Activated T-helper 17 cell treated with anti-CD3 and anti-CD28 coated beads, Interleukin-2, amount 50 U/mL, for 72 hours (primary cell): ENCODE data around the gene TTC33. TPM values are rescaled to one million over a fixed set of nuclear protein-coding genes. Genes with fewer than 3 reads are reported as not detected.
A peak's percentile ranks its signal among the peaks of the same experiment; 100 is the strongest.
"Not testable (repeated sequence)": the region's sequence is repeated elsewhere in the genome, so short reads cannot be mapped to it uniquely, and the experiment has no call there.

ENCODE experiments used
- ATAC-seq: fragments of 150-1000 bp; cut with Tn5 transposase; replicated peaks from 2 replicates; pipeline ENCODE4 v1.10.0; 2021; ENCODE audit warnings: mild to moderate bottlenecking, moderate library complexity
- H3K27ac Mint-ChIP-seq: one replicate; pipeline ENCODE4 v1.8.0; 2022; ENCODE audit warnings: mixed read lengths
- H3K27me3 Mint-ChIP-seq: one replicate; pipeline ENCODE4 v1.8.0; 2022; ENCODE audit warnings: mixed read lengths
- H3K36me3 Mint-ChIP-seq: one replicate; pipeline ENCODE4 v1.8.0; 2022; ENCODE audit warnings: low read depth, mild to moderate bottlenecking, mixed read lengths
- H3K4me1 Mint-ChIP-seq: one replicate; pipeline ENCODE4 v1.8.0; 2022; ENCODE audit warnings: mixed read lengths
- H3K4me3 Mint-ChIP-seq: one replicate; pipeline ENCODE4 v1.8.0; 2022; ENCODE audit warnings: mild to moderate bottlenecking, mixed read lengths
- H3K9me3 Mint-ChIP-seq: one replicate; pipeline ENCODE4 v1.8.0; 2022; ENCODE audit warnings: mixed read lengths
- total RNA-seq, 2 donors: library from RNA; stranded (reverse); gene quantifications; one replicate each; pipeline ENCODE4 v1.2.3, GENCODE V29; 2022

TTC33 gene, protein sequence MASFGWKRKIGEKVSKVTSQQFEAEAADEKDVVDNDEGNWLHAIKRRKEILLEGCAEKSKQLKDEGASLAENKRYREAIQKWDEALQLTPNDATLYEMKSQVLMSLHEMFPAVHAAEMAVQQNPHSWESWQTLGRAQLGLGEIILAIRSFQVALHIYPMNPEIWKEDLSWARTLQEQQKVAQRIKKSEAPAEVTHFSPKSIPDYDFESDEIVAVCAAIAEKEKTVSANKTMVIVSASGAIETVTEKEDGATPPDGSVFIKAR
- 10 to 100 TPM; 14.1 to 21.4 TPM for total RNA-seq

DNA sequence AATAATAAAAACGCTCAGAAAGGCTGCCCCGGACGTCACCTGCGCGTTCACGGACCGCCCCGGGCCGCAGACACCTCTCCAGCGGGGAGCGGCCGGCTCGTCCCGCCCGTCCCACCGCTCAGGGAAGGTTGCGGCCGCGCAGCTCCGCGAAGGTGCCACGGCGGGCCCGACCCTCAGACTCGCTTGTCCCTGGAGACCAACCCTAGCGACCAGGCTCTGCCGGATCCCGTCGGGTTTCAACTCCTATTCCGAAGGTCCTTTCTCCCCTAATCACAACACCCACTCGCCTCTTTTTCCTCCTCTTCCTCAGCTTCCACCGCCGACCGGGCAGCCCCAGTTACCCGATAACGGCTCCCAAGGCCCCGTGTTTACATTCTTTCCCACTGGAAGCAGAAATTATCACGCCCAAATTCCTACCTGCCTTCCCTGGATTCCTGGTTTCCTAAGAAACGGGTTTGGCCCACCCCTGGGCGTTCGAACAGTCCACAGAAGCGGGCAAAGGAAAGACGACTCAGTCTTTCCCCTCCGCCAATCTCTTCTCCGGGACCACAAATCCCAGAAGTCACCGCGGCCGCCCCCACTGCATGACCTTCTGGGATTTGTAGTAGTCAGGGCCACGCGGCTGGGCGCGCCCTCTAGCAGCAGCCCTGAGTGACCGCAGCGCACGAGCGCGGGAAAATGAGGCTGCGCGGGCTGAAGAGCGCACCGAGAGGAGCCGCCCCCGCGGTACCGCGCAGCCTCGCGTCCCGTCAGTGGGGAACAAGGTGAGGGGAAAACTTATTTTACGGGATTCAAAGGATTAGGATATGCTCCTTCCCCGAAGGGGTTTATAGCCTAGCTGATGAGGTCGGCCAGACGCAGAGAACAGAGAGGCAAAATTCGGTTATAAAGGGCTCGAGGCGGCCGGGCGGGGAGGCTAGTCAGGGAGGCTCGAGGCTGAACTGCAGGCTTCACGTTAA lies at the start of gene TTC33:
Gene TTC33 (minus strand): TSS at position 555 of the 959 bp plus-strand sequence. CDS start 8,943 bp downstream, outside the sequence.
- peak; percentile 90 for ATAC-seq
- peaks cover 22% of the 10 kb centered on the region for H3K4me1 Mint-ChIP-seq
- H3K4me3 Mint-ChIP-seq, result no peak within 1 kb of the TSS
- no peak within 1 kb of the TSS for H3K27ac Mint-ChIP-seq
- no peaks in the 10 kb centered on the region for H3K9me3 Mint-ChIP-seq
- no peaks in the 10 kb centered on the region for H3K27me3 Mint-ChIP-seq
- H3K36me3 Mint-ChIP-seq, result peaks cover 42% of the 10 kb centered on the region

GRCh38 chr5:40801771-40802562 lies 46.2 kb upstream of the TTC33 start:
- H3K27me3 Mint-ChIP-seq, result peaks cover 8% of the 10 kb centered on the region
- peaks cover 8% of the 10 kb centered on the region for H3K4me1 Mint-ChIP-seq
- H3K9me3 Mint-ChIP-seq, result no peaks in the 10 kb centered on the region
- peaks cover 11% of the 10 kb centered on the region for H3K36me3 Mint-ChIP-seq
- ATAC-seq, result no peak
- no peak overlapping the region for H3K4me3 Mint-ChIP-seq
- H3K27ac Mint-ChIP-seq, result no peak overlapping the region

DNA sequence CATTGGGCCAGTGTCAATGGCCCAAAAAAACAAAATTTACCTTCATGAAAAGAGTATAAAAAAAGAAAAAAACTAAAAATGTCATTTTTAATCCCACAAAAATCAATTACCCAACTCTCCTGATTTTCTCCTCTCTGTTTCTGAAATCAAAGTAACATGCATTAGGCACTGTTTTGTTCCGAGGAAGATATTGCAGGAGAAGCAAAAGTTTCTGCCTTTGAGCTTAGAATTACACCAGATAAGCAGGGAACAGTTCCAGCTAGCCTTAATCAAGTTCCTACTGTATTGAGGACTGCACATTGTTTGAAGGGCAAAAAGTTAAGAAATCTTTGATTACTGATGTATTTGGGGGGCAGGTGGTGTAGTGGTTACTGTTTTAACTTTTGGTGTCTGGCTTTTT lies 43.5 kb upstream of the TTC33 start:
- Mint-ChIP-seq H3K36me3 (peaks cover 36% of the 10 kb centered on the region), H3K27me3 (peaks cover 8% of the 10 kb centered on the region), H3K4me1 (peaks cover 20% of the 10 kb centered on the region), H3K4me3 (peak overlapping the region; percentile 91), H3K9me3 (no peaks in the 10 kb centered on the region), H3K27ac (peak overlapping the region; percentile 93)
- no peak for ATAC-seq

- H3K27ac Mint-ChIP-seq, result peak overlapping the region; percentile 93
- H3K9me3 Mint-ChIP-seq, result no peaks in the 10 kb centered on the region
- H3K36me3 Mint-ChIP-seq, result peaks cover 41% of the 10 kb centered on the region
Measured at GRCh38 chr5:40798801-40799210, 43.0 kb upstream of the TTC33 start.

GRCh38 chr5:40798012-40798800 lies 42.4 kb upstream of the TTC33 start, which contains the start of gene PRKAA1:
Gene PRKAA1, minus strand, starts transcription at chr5:40798374. Its CDS starts 185 bp downstream, at chr5:40798189.
- Mint-ChIP-seq H3K27ac (peak within 1 kb of the TSS; percentile 93), H3K4me3 (peak within 1 kb of the TSS; percentile 91), H3K9me3 (no peaks in the 10 kb centered on the region), H3K36me3 (peaks cover 47% of the 10 kb centered on the region), H3K27me3 (peaks cover 8% of the 10 kb centered on the region), H3K4me1 (peaks cover 29% of the 10 kb centered on the region)
- peak; percentile 87 for ATAC-seq

More at GRCh38 chr5:40798801-40799210, 43.0 kb upstream of the TTC33 start:
- Mint-ChIP-seq H3K4me1 (peaks cover 25% of the 10 kb centered on the region), H3K4me3 (peak overlapping the region; percentile 91), H3K27me3 (peaks cover 8% of the 10 kb centered on the region)
- no peak for ATAC-seq

DNA sequence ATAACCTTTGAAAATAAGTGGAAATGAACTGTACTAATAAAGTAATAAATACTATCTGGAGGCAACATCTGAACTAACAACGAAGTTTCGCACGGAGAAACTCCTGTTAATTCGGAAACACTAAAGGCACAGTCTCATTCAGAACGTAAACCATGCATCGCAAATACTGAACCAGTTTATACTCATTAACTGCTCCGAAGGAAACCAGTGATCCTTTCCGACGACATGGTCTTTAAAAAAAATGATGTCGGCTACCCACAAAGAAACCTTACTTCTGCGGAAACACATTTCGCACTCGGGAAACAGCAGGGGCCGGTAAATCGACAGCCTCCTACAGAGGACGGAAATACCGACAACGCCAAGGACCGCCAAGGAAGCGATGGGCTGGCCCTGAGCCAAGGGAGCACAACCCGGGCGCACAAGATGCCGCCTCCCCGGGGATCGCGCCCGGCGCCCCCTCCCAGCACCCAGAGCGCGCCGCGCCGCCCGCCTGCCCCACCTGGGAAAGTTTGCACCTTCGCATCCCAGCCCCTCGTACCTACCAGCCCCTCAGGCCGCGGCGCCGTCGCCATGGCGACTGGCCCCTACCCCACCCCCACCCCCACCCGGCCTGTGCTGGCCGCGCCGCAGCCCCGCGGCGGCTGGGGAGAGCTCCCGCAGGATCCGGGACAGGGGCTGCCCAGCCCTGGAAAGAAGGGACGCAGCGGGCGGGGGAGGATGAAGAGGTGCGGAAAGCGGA lies 41.7 kb upstream of the TTC33 start:
- Mint-ChIP-seq H3K27me3 (peaks cover 8% of the 10 kb centered on the region), H3K36me3 (peaks cover 49% of the 10 kb centered on the region), H3K9me3 (no peaks in the 10 kb centered on the region), H3K4me1 (peaks cover 29% of the 10 kb centered on the region), H3K4me3 (peak overlapping the region; percentile 91), H3K27ac (peak overlapping the region; percentile 93)
- peak; percentile 51 for ATAC-seq

- ATAC-seq, result no peak
- H3K27me3 Mint-ChIP-seq, result peaks cover 8% of the 10 kb centered on the region
- H3K4me1 Mint-ChIP-seq, result peaks cover 29% of the 10 kb centered on the region
- H3K27ac Mint-ChIP-seq, result peak overlapping the region; percentile 93
- H3K36me3 Mint-ChIP-seq, result peaks cover 49% of the 10 kb centered on the region
- H3K4me3 Mint-ChIP-seq, result peak overlapping the region; percentile 91
- no peaks in the 10 kb centered on the region for H3K9me3 Mint-ChIP-seq
Measured at GRCh38 chr5:40796487-40796889, 40.7 kb upstream of the TTC33 start.

DNA sequence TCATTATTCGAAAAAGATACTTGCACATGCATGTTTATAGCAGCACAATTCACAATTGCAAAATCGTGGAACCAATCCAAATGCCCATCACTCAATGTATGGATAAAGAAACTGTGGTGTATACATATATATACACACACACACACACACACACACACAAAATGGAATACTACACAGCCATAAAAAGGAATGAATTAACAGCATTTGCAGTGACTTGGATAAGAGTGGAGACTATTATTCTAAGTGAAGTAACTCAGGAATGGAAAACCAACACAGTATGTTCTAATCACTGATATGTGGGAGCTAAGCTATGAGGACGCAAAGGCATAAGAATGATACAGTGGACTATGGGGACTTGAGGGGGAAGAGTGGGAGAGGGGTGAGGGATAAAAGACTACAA lies 39.1 kb upstream of the TTC33 start:
- peaks cover 34% of the 10 kb centered on the region for H3K4me1 Mint-ChIP-seq
- H3K9me3 Mint-ChIP-seq, ATAC-seq, H3K27ac Mint-ChIP-seq, H3K27me3 Mint-ChIP-seq: not testable (repeated sequence)
- peaks cover 49% of the 10 kb centered on the region for H3K36me3 Mint-ChIP-seq
- peak overlapping the region; percentile 25 for H3K4me3 Mint-ChIP-seq

GRCh38 chr5:40794340-40794739 lies 38.6 kb upstream of the TTC33 start:
- H3K4me3 Mint-ChIP-seq, result peak overlapping the region; percentile 25
- H3K36me3 Mint-ChIP-seq, result peaks cover 52% of the 10 kb centered on the region
- peaks cover 37% of the 10 kb centered on the region for H3K4me1 Mint-ChIP-seq
- ATAC-seq, H3K27ac Mint-ChIP-seq, H3K9me3 Mint-ChIP-seq, H3K27me3 Mint-ChIP-seq: not testable (repeated sequence)

DNA sequence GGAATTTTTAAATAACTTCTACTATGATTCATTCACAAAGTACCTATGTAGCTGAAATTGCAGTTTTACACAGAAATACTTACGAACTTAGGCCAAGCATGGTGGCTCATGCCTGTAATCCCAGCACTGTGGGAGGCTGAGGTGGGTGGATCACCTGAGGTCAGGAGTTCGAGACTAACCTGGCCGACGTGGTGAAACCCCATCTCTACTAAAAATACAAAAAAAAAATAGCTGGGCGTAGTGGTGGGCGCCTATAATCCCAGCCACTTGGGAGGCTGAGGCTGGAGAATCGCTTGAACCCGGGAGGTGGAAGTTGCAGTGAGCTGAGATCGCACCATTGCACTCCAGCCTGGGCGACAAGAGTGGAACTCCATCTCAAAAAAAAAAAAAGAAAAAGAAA lies 36.9 kb upstream of the TTC33 start:
- H3K4me3 Mint-ChIP-seq, H3K9me3 Mint-ChIP-seq, ATAC-seq, H3K27ac Mint-ChIP-seq, H3K27me3 Mint-ChIP-seq: not testable (repeated sequence)
- Mint-ChIP-seq H3K36me3 (peaks cover 62% of the 10 kb centered on the region), H3K4me1 (peaks cover 34% of the 10 kb centered on the region)

GRCh38 chr5:40791715-40792139 lies 36.0 kb upstream of the TTC33 start:
- Mint-ChIP-seq H3K4me1 (peaks cover 34% of the 10 kb centered on the region), H3K27me3 (no peaks in the 10 kb centered on the region), H3K27ac (no peak overlapping the region), H3K4me3 (peak overlapping the region; percentile 42), H3K9me3 (no peaks in the 10 kb centered on the region), H3K36me3 (peaks cover 57% of the 10 kb centered on the region)
- no peak for ATAC-seq

- H3K27ac Mint-ChIP-seq, result peak overlapping the region; percentile 4
- H3K27me3 Mint-ChIP-seq, result no peaks in the 10 kb centered on the region
- H3K36me3 Mint-ChIP-seq, result peaks cover 55% of the 10 kb centered on the region
- no peak for ATAC-seq
- H3K4me1 Mint-ChIP-seq, result peaks cover 34% of the 10 kb centered on the region
- peak overlapping the region; percentile 42 for H3K4me3 Mint-ChIP-seq
- H3K9me3 Mint-ChIP-seq, result no peaks in the 10 kb centered on the region
Measured at GRCh38 chr5:40790947-40791593, 35.3 kb upstream of the TTC33 start.
